GM12878 (cell line): ENCODE data around the gene DPY19L1. TPM values are rescaled to one million over a fixed set of nuclear protein-coding genes. Genes with fewer than 3 reads are reported as not detected.

Experiments used
- ATAC-seq: fragments of 200-7000 bp; cut with Tn5 transposase; 3 replicates; pipeline ENCODE4 v1.9.1; 2020; ENCODE audit warnings: mild to moderate bottlenecking, moderate library complexity
- BruUV-seq: library from RNA; stranded (reverse); fragments of 400-500 nt; replicated peaks from 2 replicates; lab custom pipeline; 2021; lab: Mats Ljungman, UMichigan
- CTCF ChIA-PET: fragments of 300-600 bp; sonication (Branson Sonifier 250); formaldehyde crosslinking; extraction: SDS; loops from one replicate; lab custom pipeline; 2021; ENCODE audit warnings: inconsistent platforms; lab: Yijun Ruan, JAX
- POLR2A ChIA-PET: fragments of 350-600 bp; formaldehyde crosslinking; extraction: SDS; loops from one replicate; lab custom pipeline; 2021; ENCODE audit warnings: inconsistent platforms; lab: Charles Lee
- RAD21 ChIA-PET: fragments of 300-600 bp; sonication (Branson Sonifier 250); formaldehyde crosslinking; loops from one replicate; lab custom pipeline; 2023; ENCODE audit warnings: antibody characterized with exemption; ENCODE audit not compliant: unreplicated experiment; lab: Charles Lee
- SMC1A ChIA-PET: fragments of 300-600 bp; sonication (Branson Sonifier 250); formaldehyde crosslinking; loops from one replicate; lab custom pipeline; 2023; ENCODE audit not compliant: unreplicated experiment, uncharacterized antibody; lab: Charles Lee
- DNase-seq: peaks from one replicate; pipeline ENCODE4 v3.0.0-alpha.2; 2011; ENCODE audit warnings: low read depth, low spot score
- FAIRE-seq: peaks from 3 replicates; lab custom pipeline; 2011; peaks lifted over from hg19 to GRCh38; lab: Jason Lieb, UNC
- H2AFZ ChIP-seq: 2 replicates; pipeline ENCODE4 v1.6.0; 2011; ENCODE audit warnings: low read depth, low read length, control low read depth; ENCODE audit not compliant: control insufficient read depth
- H3K27ac ChIP-seq: 2 replicates; pipeline ENCODE4 v1.5.1; 2011; ENCODE audit warnings: control low read depth; ENCODE audit not compliant: control insufficient read depth, insufficient read depth
- H3K27me3 ChIP-seq, 2 experiments: replicated peaks in 1 of 2; 2 replicates each; pipeline versions ENCODE4 v1.6.0 to v1.6.1; 2011; ENCODE audit warnings: low read length in 1 of 2; ENCODE audit not compliant: control insufficient read depth in 2 of 2, insufficient read depth in 2 of 2
- H3K36me3 ChIP-seq, 2 experiments: 2 replicates each; pipeline ENCODE4 v1.5.1; 2011; ENCODE audit warnings: low read length in 1 of 2; ENCODE audit not compliant: control insufficient read depth in 2 of 2, insufficient read depth in 2 of 2
- H3K4me1 ChIP-seq: 2 replicates; pipeline ENCODE4 v1.6.1; 2011; ENCODE audit warnings: mild to moderate bottlenecking, low read length, moderate library complexity, mixed read lengths; ENCODE audit not compliant: control insufficient read depth, insufficient read depth
- H3K4me2 ChIP-seq: 2 replicates; pipeline ENCODE4 v1.6.0; 2011; ENCODE audit warnings: control low read depth; ENCODE audit not compliant: control insufficient read depth, insufficient read depth
- H3K4me3 ChIP-seq: fragments of 200-600 bp; sonication (generic); 2 replicates; pipeline ENCODE4 v1.5.1; 2016
- H3K79me2 ChIP-seq: 2 replicates; pipeline ENCODE4 v1.6.0; 2011; ENCODE audit warnings: low read length; ENCODE audit not compliant: control insufficient read depth, insufficient read depth
- H3K9ac ChIP-seq: 2 replicates; pipeline ENCODE4 v1.8.0; 2011; ENCODE audit warnings: low read length, control low read depth, mixed read lengths; ENCODE audit not compliant: control insufficient read depth, insufficient read depth
- H3K9me3 ChIP-seq: replicated peaks from 3 replicates; pipeline ENCODE4 v1.5.1; 2011; ENCODE audit warnings: mild to moderate bottlenecking, low read length; ENCODE audit not compliant: control insufficient read depth, insufficient read depth
- H4K20me1 ChIP-seq: 2 replicates; pipeline ENCODE4 v1.6.0; 2011; ENCODE audit not compliant: control insufficient read depth, insufficient read depth
- CHD2 ChIP-seq: IDR thresholded peaks from 2 replicates; pipeline ENCODE4 v1.6.1; 2011; ENCODE audit warnings: low read depth, low read length, improper control_type of control experiment, borderline replicate concordance
- EED ChIP-seq: sonication (generic); IDR thresholded peaks from 2 replicates; pipeline ENCODE4 v1.6.1; 2016; ENCODE audit warnings: antibody characterized with exemption, low read depth
- WGBS: methylation state at CpG from one replicate; pipeline ENCODE4 v1.1.6; 2016; ENCODE audit warnings: low lambda C conversion rate; ENCODE audit not compliant: insufficient replicate concordance, insufficient coverage; ENCODE audit errors: missing lambda C conversion rate; 5-methylcytosine and 5-hydroxymethylcytosine counted together
- in situ Hi-C: fragments of 300-500 bp; cut with MboI; formaldehyde crosslinking; loops from 9 replicates; pipeline ENCODE4 v1.14.3; 2018; ENCODE audit warnings: mixed read lengths
- intact Hi-C: fragments of 100-400 bp; cut with micrococcal nuclease; formaldehyde crosslinking; loops from one replicate; pipeline ENCODE4 v1.14.2; 2022; ENCODE audit not compliant: unreplicated experiment
- polyA plus RNA-seq, 11 experiments: library from polyadenylated mRNA; depleted of rRNA in 4 of 11; unstranded in 6 of 11; stranded (reverse) in 5 of 11; fragments of >200 nt; fragmentation: Nextera tagmentation in 4 of 11; fragmentation: Illumina TruSeq in 1 of 11; extraction: Ambion mirVana in 4 of 11; extraction: Trizol in 1 of 11; gene quantifications; 1 replicate in 1 of 11; 2 replicates in 10 of 11; pipeline versions ENCODE4 v1.2.1 to v1.2.3, GENCODE V29; 2011 to 2016; ENCODE audit warnings: inconsistent platforms in 2 of 11, missing spikeins in 2 of 11, low read depth in 1 of 11
- total RNA-seq, 4 experiments: library from RNA; depleted of rRNA in 3 of 4; stranded (reverse); fragments of >200 nt in 3 of 4; fragmentation: Illumina TruSeq in 1 of 4; extraction: Trizol in 1 of 4; gene quantifications; 2 replicates each; pipeline versions ENCODE4 v1.2.1 to v1.2.3, GENCODE V29; 2013 to 2021
- TF ChIP-seq, protein P1 (sequence below): fragments of 450-650 bp; conservative IDR thresholded peaks from 2 replicates; pipeline ENCODE4 v1.6.1; 2017; ENCODE audit warnings: mild to moderate bottlenecking, moderate library complexity
- TF ChIP-seq, protein P2 (sequence below): IDR thresholded peaks from 2 replicates; pipeline ENCODE4 v1.6.1; 2011; ENCODE audit warnings: mild to moderate bottlenecking, low read depth, low read length, moderate library complexity; ENCODE audit not compliant: insufficient replicate concordance

Gene DPY19L1
- total and polyA plus RNA-seq, 10 of the 15 experiments (the other 5 are each of a cell fraction or from before 2014, with no cell fraction given), result 0.47 to 35.4 (median 3.8) TPM

DNA sequence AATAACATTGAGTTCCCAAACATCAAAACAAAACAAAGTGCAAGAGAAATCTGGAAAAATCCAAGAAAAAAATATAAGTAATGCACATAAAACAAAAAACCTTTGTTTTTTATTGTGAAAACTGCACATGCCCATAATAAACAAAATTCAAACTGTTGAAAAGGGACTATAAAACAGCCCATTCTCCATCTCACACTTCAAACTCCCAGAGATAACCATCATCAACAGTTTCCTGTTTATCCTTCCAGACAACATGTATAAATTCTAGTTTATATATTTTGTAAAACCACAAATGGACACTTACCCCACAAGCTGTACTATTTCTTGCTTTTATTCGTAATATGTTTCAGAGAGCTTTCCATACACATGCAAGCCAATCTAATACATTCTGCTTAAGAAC lies 79.3 kb downstream of the DPY19L1 start (continued):
- TF ChIP-seq, protein P1, sequence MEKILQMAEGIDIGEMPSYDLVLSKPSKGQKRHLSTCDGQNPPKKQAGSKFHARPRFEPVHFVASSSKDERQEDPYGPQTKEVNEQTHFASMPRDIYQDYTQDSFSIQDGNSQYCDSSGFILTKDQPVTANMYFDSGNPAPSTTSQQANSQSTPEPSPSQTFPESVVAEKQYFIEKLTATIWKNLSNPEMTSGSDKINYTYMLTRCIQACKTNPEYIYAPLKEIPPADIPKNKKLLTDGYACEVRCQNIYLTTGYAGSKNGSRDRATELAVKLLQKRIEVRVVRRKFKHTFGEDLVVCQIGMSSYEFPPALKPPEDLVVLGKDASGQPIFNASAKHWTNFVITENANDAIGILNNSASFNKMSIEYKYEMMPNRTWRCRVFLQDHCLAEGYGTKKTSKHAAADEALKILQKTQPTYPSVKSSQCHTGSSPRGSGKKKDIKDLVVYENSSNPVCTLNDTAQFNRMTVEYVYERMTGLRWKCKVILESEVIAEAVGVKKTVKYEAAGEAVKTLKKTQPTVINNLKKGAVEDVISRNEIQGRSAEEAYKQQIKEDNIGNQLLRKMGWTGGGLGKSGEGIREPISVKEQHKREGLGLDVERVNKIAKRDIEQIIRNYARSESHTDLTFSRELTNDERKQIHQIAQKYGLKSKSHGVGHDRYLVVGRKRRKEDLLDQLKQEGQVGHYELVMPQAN, result no peak
- TF ChIP-seq CHD2, result no peak

DNA sequence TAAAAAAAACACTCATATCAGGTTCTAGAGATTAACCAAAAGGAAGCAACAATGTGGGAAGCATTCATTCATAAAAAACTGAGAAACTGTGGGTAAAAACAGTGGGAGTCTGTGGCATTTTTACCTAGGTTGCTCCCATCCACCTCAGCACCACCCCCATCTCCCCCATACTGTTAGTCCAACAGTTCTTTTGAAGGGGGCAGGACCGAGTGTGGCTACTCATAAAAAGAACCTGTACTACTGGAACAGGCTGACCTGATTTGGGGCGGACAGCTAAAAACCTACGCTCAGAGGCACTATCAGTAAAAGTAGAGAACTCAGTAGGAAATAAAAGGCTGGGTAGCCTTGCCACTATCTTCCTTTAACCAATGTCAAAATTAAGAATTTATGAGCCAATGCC lies 84.5 kb downstream of the DPY19L1 start:
- Histone ChIP-seq H3K4me3 (no peak overlapping the region), H4K20me1 (no peaks in the 10 kb centered on the region), H2AFZ (no peak overlapping the region), H3K36me3 (no peaks in the 10 kb centered on the region), H3K9ac (no peak overlapping the region), H3K79me2 (no peaks in the 10 kb centered on the region), H3K9me3 (no peaks in the 10 kb centered on the region), H3K4me2 (no peak overlapping the region), H3K27me3 (no peaks in the 10 kb centered on the region), H3K4me1 (no peaks in the 10 kb centered on the region), H3K27ac (no peak overlapping the region)
- CTCF ChIA-PET, result no interaction called here
- BruUV-seq, result no TSS peak
- intact Hi-C loops (no loop called here), in situ Hi-C loops (no loop called here)
- POLR2A ChIA-PET, result no interaction called here
- DNase-seq (no peak), ATAC-seq (no peak), FAIRE-seq (no peak)
- TF ChIP-seq, protein P2, sequence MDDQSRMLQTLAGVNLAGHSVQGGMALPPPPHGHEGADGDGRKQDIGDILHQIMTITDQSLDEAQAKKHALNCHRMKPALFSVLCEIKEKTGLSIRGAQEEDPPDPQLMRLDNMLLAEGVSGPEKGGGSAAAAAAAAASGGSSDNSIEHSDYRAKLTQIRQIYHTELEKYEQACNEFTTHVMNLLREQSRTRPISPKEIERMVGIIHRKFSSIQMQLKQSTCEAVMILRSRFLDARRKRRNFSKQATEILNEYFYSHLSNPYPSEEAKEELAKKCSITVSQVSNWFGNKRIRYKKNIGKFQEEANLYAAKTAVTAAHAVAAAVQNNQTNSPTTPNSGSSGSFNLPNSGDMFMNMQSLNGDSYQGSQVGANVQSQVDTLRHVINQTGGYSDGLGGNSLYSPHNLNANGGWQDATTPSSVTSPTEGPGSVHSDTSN, result no peak
- no peak for TF ChIP-seq EED
- RAD21 ChIA-PET, result no interaction called here
- SMC1A ChIA-PET, result no interaction called here
- WGBS, result 54% methylated on average over 3 of the region's 3 CpGs
